GM18526 (cell line): Measurements from ENCODE around the gene CACNA1C.

ENCODE experiments used
- POLR2A ChIP-seq: IDR thresholded peaks from 3 replicates; pipeline ENCODE4 v1.6.1; 2011; ENCODE audit not compliant: insufficient read length; ENCODE audit errors: extremely low read depth

CACNA1C gene

GRCh38 chr12:2562400-2562799, 509.6 kb downstream of the CACNA1C start:
- no peak for TF ChIP-seq POLR2A

- no peak for TF ChIP-seq POLR2A
These were observed 510.9 kb downstream of the CACNA1C start for GRCh38 chr12:2563709-2564108.

GRCh38 chr12:2566161-2566560, 513.4 kb downstream of the CACNA1C start:
- TF ChIP-seq POLR2A = no peak

GRCh38 chr12:2567711-2568110, 514.9 kb downstream of the CACNA1C start:
- TF ChIP-seq POLR2A = no peak

- TF ChIP-seq POLR2A = no peak
These were observed 517.8 kb downstream of the CACNA1C start for GRCh38 chr12:2570562-2570961.

GRCh38 chr12:2574355-2574935, 521.7 kb downstream of the CACNA1C start:
- TF ChIP-seq POLR2A = no peak

GRCh38 chr12:2575245-2575644, 522.5 kb downstream of the CACNA1C start:
- no peak for TF ChIP-seq POLR2A

- TF ChIP-seq POLR2A = no peak
These were observed 525.4 kb downstream of the CACNA1C start for GRCh38 chr12:2578211-2578610.

- TF ChIP-seq POLR2A = no peak
These were observed 526.0 kb downstream of the CACNA1C start for GRCh38 chr12:2578772-2579171.

GRCh38 chr12:2580821-2581220, 528.0 kb downstream of the CACNA1C start:
- no peak for TF ChIP-seq POLR2A

- TF ChIP-seq POLR2A = no peak
These were observed 528.7 kb downstream of the CACNA1C start for GRCh38 chr12:2581293-2582045.

- TF ChIP-seq POLR2A = no peak
These were observed 529.8 kb downstream of the CACNA1C start for GRCh38 chr12:2582631-2583030.

GRCh38 chr12:2583091-2583497, 530.3 kb downstream of the CACNA1C start:
- no peak for TF ChIP-seq POLR2A

- no peak for TF ChIP-seq POLR2A
These were observed 531.0 kb downstream of the CACNA1C start for GRCh38 chr12:2583642-2584401.

- TF ChIP-seq POLR2A = no peak
These were observed 533.6 kb downstream of the CACNA1C start for GRCh38 chr12:2586156-2587038.
